CD4-positive, CD25-positive, alpha-beta regulatory T cell (primary cell): ENCODE measurements around the gene UBASH3B. TPM values are rescaled to one million over a fixed set of nuclear protein-coding genes. Genes with fewer than 3 reads are reported as not detected.
A peak's percentile ranks its signal among the peaks of the same experiment; 100 is the strongest.

Source experiments
- ATAC-seq, 2 donors: fragments of 150-1000 bp; cut with Tn5 transposase; one replicate each; pipeline ENCODE4 v1.10.0; 2021; ENCODE audit warnings: low read depth in 2 of 2, moderate number of reproducible peaks in 2 of 2, moderate library complexity in 1 of 2
- DNase-seq, 3 donors: peaks; one replicate each; pipeline versions ENCODE4 v3.0.0 to v3.0.0-alpha.2; 2012 to 2022; ENCODE audit warnings: mixed read lengths in 1 of 3
- H3K27ac ChIP-seq: one replicate; pipeline ENCODE4 v1.7.0; 2013; ENCODE audit warnings: mild to moderate bottlenecking, low read length; ENCODE audit not compliant: insufficient read depth, poor library complexity, severe bottlenecking
- H3K27me3 ChIP-seq: one replicate; pipeline ENCODE4 v1.7.0; 2013; ENCODE audit warnings: low read length; ENCODE audit not compliant: control insufficient read depth, insufficient read depth
- H3K36me3 ChIP-seq: one replicate; pipeline ENCODE4 v1.7.0; 2013; ENCODE audit warnings: mild to moderate bottlenecking, low read length, moderate library complexity; ENCODE audit not compliant: control insufficient read depth, insufficient read depth
- H3K4me1 ChIP-seq: 2 replicates; pipeline ENCODE4 v1.7.0; 2013; ENCODE audit warnings: mild to moderate bottlenecking, low read length; ENCODE audit not compliant: insufficient read depth, control insufficient read depth, poor library complexity, severe bottlenecking
- H3K4me3 ChIP-seq: one replicate; pipeline ENCODE4 v1.7.0; 2013; ENCODE audit warnings: low read depth, mild to moderate bottlenecking, low read length, moderate library complexity
- H3K9me3 ChIP-seq, 2 experiments: 1 replicate in 1 of 2; 2 replicates in 1 of 2; pipeline ENCODE4 v1.7.0; 2013; ENCODE audit warnings: low read length in 2 of 2, mild to moderate bottlenecking in 1 of 2, moderate library complexity in 1 of 2; ENCODE audit not compliant: control insufficient read depth in 2 of 2
- H3K27ac Mint-ChIP-seq, 3 donors: one replicate each; pipeline ENCODE4 v1.8.0; 2020 to 2022; ENCODE audit warnings: mild to moderate bottlenecking in 3 of 3, mixed read lengths in 3 of 3, moderate library complexity in 2 of 3
- H3K27me3 Mint-ChIP-seq: one replicate; pipeline ENCODE4 v1.8.0; 2022; ENCODE audit warnings: mild to moderate bottlenecking, mixed read lengths
- H3K36me3 Mint-ChIP-seq: one replicate; pipeline ENCODE4 v1.8.0; 2020; ENCODE audit warnings: mixed read lengths
- H3K4me1 Mint-ChIP-seq, 4 donors: one replicate each; pipeline ENCODE4 v1.8.0; 2020 to 2022; ENCODE audit warnings: mixed read lengths in 4 of 4, mild to moderate bottlenecking in 1 of 4
- H3K4me3 Mint-ChIP-seq, 4 donors: one replicate each; pipeline ENCODE4 v1.8.0; 2020 to 2022; ENCODE audit warnings: mild to moderate bottlenecking in 4 of 4, mixed read lengths in 4 of 4, moderate library complexity in 3 of 4
- H3K9me3 Mint-ChIP-seq, 7 donors: one replicate each; pipeline ENCODE4 v1.8.0; 2020 to 2022; ENCODE audit warnings: mixed read lengths in 7 of 7, mild to moderate bottlenecking in 3 of 7, moderate library complexity in 2 of 7
- polyA plus RNA-seq, 4 donors: library from polyadenylated mRNA; unstranded; fragments of 300-500 nt; fragmentation: Illumina TruSeq; gene quantifications; one replicate each; pipeline ENCODE4 v1.2.3, GENCODE V29; 2021
- total RNA-seq: library from RNA; stranded (reverse); gene quantifications from one replicate; pipeline ENCODE4 v1.2.3, GENCODE V29; 2022

The UBASH3B gene
- total and polyA plus RNA-seq, 5 donors from 2014 or later = 14.2 to 57.6 (median 19.1) TPM

DNA sequence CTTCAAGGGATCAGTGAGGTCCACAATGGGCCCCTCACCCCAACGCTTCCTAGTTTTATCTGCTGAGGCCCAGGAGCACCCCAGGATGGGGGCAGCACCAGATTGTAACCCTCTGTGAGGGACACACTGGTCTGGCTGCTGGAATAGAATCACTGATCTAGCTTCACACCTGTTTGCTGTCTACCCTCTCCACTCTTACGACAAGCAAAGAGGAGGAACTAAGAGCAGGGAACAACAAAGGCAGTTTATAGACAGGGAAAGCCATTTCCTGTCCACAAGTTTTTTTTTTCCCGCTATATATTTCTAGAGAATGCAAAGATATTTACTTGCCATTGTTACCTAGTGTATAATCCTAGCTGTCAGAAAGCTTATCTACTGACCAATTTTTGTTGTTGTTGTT lies 121.8 kb downstream of the UBASH3B start:
- peaks cover 36% of the 10 kb centered on the region for H3K36me3 Mint-ChIP-seq
- ATAC-seq (no peak), DNase-seq (no peak)
- peaks cover 4 to 35% (median 16%) of the 10 kb centered on the region in 4 donors for H3K4me1 Mint-ChIP-seq
- H3K4me3 Mint-ChIP-seq = no peak overlapping the region
- H3K4me1 ChIP-seq = no peaks in the 10 kb centered on the region
- no peaks in the 10 kb centered on the region for H3K27me3 Mint-ChIP-seq
- peaks cover 38% of the 10 kb centered on the region for H3K36me3 ChIP-seq
- no peaks in the 10 kb centered on the region for H3K9me3 Mint-ChIP-seq
- H3K9me3 ChIP-seq = no peaks in the 10 kb centered on the region
- no peak overlapping the region for H3K4me3 ChIP-seq
- H3K27ac Mint-ChIP-seq = peak overlapping the region in 1 of 3 donors; percentile 45
- no peak overlapping the region for H3K27ac ChIP-seq
- H3K27me3 ChIP-seq = no peaks in the 10 kb centered on the region

- H3K4me1 ChIP-seq = no peaks in the 10 kb centered on the region
- H3K4me3 ChIP-seq = no peak overlapping the region
- peaks cover 4 to 29% (median 16%) of the 10 kb centered on the region in 4 donors for H3K4me1 Mint-ChIP-seq
- no peak for DNase-seq
- H3K9me3 Mint-ChIP-seq = no peaks in the 10 kb centered on the region
- no peak overlapping the region for H3K4me3 Mint-ChIP-seq
- H3K27me3 ChIP-seq = no peaks in the 10 kb centered on the region
- H3K27me3 Mint-ChIP-seq = no peaks in the 10 kb centered on the region
- H3K9me3 ChIP-seq = no peaks in the 10 kb centered on the region
- H3K27ac ChIP-seq = no peak overlapping the region
- ATAC-seq = no peak
- peaks cover 47% of the 10 kb centered on the region for H3K36me3 ChIP-seq
- peak overlapping the region in 2 of 3 donors; percentile 27 to 53 for H3K27ac Mint-ChIP-seq
- peaks cover 44% of the 10 kb centered on the region for H3K36me3 Mint-ChIP-seq
These were observed 122.6 kb downstream of the UBASH3B start for GRCh38 chr11:122778148-122778547.

- no peak overlapping the region for H3K4me3 ChIP-seq
- H3K27me3 ChIP-seq = no peaks in the 10 kb centered on the region
- Mint-ChIP-seq H3K4me1 (peaks cover 4 to 21% (median 11%) of the 10 kb centered on the region in 4 donors), H3K27ac (peak overlapping the region in 2 of 3 donors; percentile 43 to 52), H3K27me3 (no peaks in the 10 kb centered on the region), H3K36me3 (peaks cover 50% of the 10 kb centered on the region), H3K9me3 (no peaks in the 10 kb centered on the region), H3K4me3 (no peak overlapping the region)
- no peaks in the 10 kb centered on the region for H3K4me1 ChIP-seq
- DNase-seq = no peak
- no peak for ATAC-seq
- H3K27ac ChIP-seq = no peak overlapping the region
- no peaks in the 10 kb centered on the region for H3K9me3 ChIP-seq
- H3K36me3 ChIP-seq = peaks cover 56% of the 10 kb centered on the region
These were observed 123.6 kb downstream of the UBASH3B start for GRCh38 chr11:122779047-122779629.

DNA sequence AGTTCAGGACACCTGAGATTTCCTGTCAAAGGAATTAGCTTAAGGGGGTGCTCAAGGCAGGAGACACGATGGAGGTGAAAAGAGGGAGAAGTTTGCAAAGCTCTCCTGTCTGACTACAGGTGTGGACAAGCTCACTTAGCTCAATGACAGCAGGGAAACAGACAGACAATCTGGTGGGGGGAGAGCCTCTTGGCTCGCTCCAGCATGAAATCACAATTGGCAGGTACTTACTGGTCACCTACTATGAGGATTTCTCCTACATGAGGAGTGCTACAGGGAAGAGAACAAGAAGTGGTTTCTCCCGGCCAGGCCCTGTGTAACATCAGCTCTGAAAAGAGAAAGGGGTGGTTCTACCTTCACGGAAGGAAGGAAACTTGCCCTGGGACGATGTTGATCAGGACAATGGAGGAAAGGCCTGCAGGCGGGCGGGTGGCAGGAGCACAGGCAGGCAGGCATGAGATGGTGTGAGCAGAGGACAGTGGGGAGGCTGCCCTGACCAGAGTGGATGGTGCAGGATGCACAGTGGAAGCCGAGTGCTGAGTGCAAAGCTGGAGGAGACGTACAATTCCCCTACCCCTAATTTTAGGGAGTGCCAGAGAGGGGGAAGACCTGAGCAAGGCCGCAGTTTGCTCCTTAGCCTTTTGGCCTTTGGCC lies 124.9 kb downstream of the UBASH3B start:
- no peaks in the 10 kb centered on the region for H3K27me3 ChIP-seq
- DNase-seq (no peak), ATAC-seq (no peak)
- Mint-ChIP-seq H3K27me3 (no peaks in the 10 kb centered on the region), H3K36me3 (peaks cover 59% of the 10 kb centered on the region), H3K4me3 (peak overlapping the region in 1 of 4 donors; percentile 67), H3K9me3 (no peaks in the 10 kb centered on the region), H3K27ac (peak overlapping the region in 2 of 3 donors; percentile 13 to 71), H3K4me1 (peaks cover 4 to 10% (median 9%) of the 10 kb centered on the region in 4 donors)
- no peak overlapping the region for H3K27ac ChIP-seq
- H3K36me3 ChIP-seq = peaks cover 69% of the 10 kb centered on the region
- H3K4me1 ChIP-seq = no peaks in the 10 kb centered on the region
- no peak overlapping the region for H3K4me3 ChIP-seq
- H3K9me3 ChIP-seq = no peaks in the 10 kb centered on the region

DNA sequence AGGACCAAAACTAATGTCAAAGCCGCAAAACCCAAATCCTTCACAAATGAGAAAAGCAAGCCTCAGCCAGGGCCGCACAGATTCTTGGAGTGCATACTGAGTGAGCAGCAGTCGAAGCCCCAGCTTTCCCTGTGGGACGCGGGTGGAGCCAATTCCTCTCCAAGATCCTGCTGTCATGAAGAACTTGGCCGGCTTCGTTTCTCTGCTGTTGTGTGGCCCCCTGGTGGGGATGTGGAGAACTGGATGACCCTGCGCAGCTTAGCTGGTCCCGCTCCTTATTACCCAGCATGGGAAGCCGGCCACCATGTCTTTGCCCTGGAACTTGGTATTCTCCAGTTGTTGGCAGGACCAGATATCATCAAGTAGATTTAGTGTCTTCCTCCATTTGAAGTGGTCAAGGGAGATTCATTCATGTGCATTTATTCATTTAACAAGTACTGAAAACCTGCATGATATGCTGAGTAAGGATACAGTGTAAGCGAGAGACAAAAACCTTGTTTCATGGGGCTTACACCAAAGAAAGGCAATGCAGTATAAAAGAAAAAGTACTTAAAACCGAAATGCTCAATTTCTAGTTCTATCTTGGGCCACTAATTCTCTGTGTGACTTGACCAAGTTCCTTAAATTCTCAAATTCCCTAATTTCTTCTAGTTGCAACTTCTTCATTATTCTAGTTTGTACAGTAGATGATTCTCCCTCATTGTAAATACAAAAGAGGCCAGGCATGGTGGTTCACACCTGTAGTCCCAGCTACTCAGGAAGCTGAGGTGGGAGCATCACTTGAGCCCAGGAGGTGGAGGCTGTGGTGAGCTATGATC lies 126.1 kb downstream of the UBASH3B start:
- DNase-seq (peak; percentile 55 to 71 (median 64)), ATAC-seq (peak; percentile 74 to 77)
- Mint-ChIP-seq H3K27ac (peak overlapping the region in 1 of 3 donors; percentile 46), H3K4me1 (peaks cover 1 to 10% (median 5%) of the 10 kb centered on the region in 4 donors), H3K27me3 (no peaks in the 10 kb centered on the region), H3K36me3 (peaks cover 52% of the 10 kb centered on the region), H3K4me3 (no peak overlapping the region), H3K9me3 (no peaks in the 10 kb centered on the region)
- Histone ChIP-seq H3K9me3 (no peaks in the 10 kb centered on the region), H3K27me3 (no peaks in the 10 kb centered on the region), H3K27ac (no peak overlapping the region), H3K4me1 (no peaks in the 10 kb centered on the region), H3K36me3 (peaks cover 73% of the 10 kb centered on the region), H3K4me3 (no peak overlapping the region)

- no peak overlapping the region for H3K27ac Mint-ChIP-seq
- DNase-seq (no peak), ATAC-seq (no peak)
- H3K4me1 ChIP-seq = no peaks in the 10 kb centered on the region
- H3K4me3 ChIP-seq = no peak overlapping the region
- peaks cover 72% of the 10 kb centered on the region for H3K36me3 ChIP-seq
- peaks cover 0 to 8% (median 5%) of the 10 kb centered on the region in 4 donors for H3K4me1 Mint-ChIP-seq
- no peaks in the 10 kb centered on the region for H3K27me3 ChIP-seq
- H3K4me3 Mint-ChIP-seq = no peak overlapping the region
- H3K27me3 Mint-ChIP-seq = no peaks in the 10 kb centered on the region
- H3K27ac ChIP-seq = no peak overlapping the region
- H3K9me3 Mint-ChIP-seq = no peaks in the 10 kb centered on the region
- no peaks in the 10 kb centered on the region for H3K9me3 ChIP-seq
- H3K36me3 Mint-ChIP-seq = peaks cover 47% of the 10 kb centered on the region
These were observed 126.7 kb downstream of the UBASH3B start for GRCh38 chr11:122782222-122782621.

GRCh38 chr11:122784325-122784955 lies 128.9 kb downstream of the UBASH3B start:
- no peaks in the 10 kb centered on the region for H3K27me3 Mint-ChIP-seq
- H3K4me1 Mint-ChIP-seq = peaks cover 0 to 8% (median 0%) of the 10 kb centered on the region in 4 donors
- no peak for ATAC-seq
- no peak overlapping the region for H3K4me3 Mint-ChIP-seq
- no peak overlapping the region for H3K27ac ChIP-seq
- no peaks in the 10 kb centered on the region for H3K27me3 ChIP-seq
- H3K4me1 ChIP-seq = no peaks in the 10 kb centered on the region
- H3K4me3 ChIP-seq = no peak overlapping the region
- H3K27ac Mint-ChIP-seq = no peak overlapping the region
- peaks cover 72% of the 10 kb centered on the region for H3K36me3 ChIP-seq
- no peaks in the 10 kb centered on the region for H3K9me3 Mint-ChIP-seq
- peaks cover 41% of the 10 kb centered on the region for H3K36me3 Mint-ChIP-seq
- no peaks in the 10 kb centered on the region for H3K9me3 ChIP-seq
- DNase-seq = no peak
